Stimulated activated CD4-positive, alpha-beta T cell treated with anti-CD3 and anti-CD28 coated beads, Interleukin-15, amount 100 ng/mL, for 48 hours (primary cell): ENCODE results near the gene EXOSC10.

ENCODE experiments used
- DNase-seq, 2 donors: peaks; one replicate each; pipeline ENCODE4 v3.0.0-alpha.2; 2020; ENCODE audit warnings: low read depth in 2 of 2

The EXOSC10 gene

GRCh38 chr1:11099310-11100148 lies at the start of gene EXOSC10:
Gene EXOSC10, minus strand, starts transcription at chr1:11099869. Its CDS starts 38 bp downstream, at chr1:11099831.
- DNase-seq = peak; percentile 90 to 92

- no peak for DNase-seq
These were observed 47.6 kb upstream of the EXOSC10 start for GRCh38 chr1:11147197-11147770.

GRCh38 chr1:11145741-11146140 lies 46.1 kb upstream of the EXOSC10 start:
- DNase-seq = no peak

- no peak for DNase-seq
These were observed 45.0 kb upstream of the EXOSC10 start for GRCh38 chr1:11144570-11145256.

GRCh38 chr1:11143907-11144306 lies 44.2 kb upstream of the EXOSC10 start:
- DNase-seq = no peak

- no peak for DNase-seq
These were observed 43.7 kb upstream of the EXOSC10 start for GRCh38 chr1:11143401-11143800.

- no peak for DNase-seq
These were observed 43.1 kb upstream of the EXOSC10 start for GRCh38 chr1:11142618-11143391.

- DNase-seq = no peak
These were observed 39.3 kb upstream of the EXOSC10 start for GRCh38 chr1:11138952-11139351.

GRCh38 chr1:11138029-11138428 lies 38.4 kb upstream of the EXOSC10 start:
- DNase-seq = no peak

GRCh38 chr1:11134898-11135266 lies 35.2 kb upstream of the EXOSC10 start:
- no peak for DNase-seq

GRCh38 chr1:11134251-11134897 lies 34.7 kb upstream of the EXOSC10 start:
- no peak for DNase-seq

- no peak for DNase-seq
These were observed 33.1 kb upstream of the EXOSC10 start for GRCh38 chr1:11132563-11133293.

GRCh38 chr1:11131816-11132215 lies 32.1 kb upstream of the EXOSC10 start:
- no peak for DNase-seq

- DNase-seq = no peak
These were observed 30.7 kb upstream of the EXOSC10 start for GRCh38 chr1:11130406-11130805.

GRCh38 chr1:11129649-11130390 lies 30.2 kb upstream of the EXOSC10 start:
- DNase-seq = no peak

GRCh38 chr1:11126569-11126968 lies 26.9 kb upstream of the EXOSC10 start:
- DNase-seq = no peak

- DNase-seq = no peak
These were observed 26.3 kb upstream of the EXOSC10 start for GRCh38 chr1:11125931-11126330.

GRCh38 chr1:11124965-11125364 lies 25.3 kb upstream of the EXOSC10 start:
- no peak for DNase-seq

- DNase-seq = no peak
These were observed 16.6 kb upstream of the EXOSC10 start for GRCh38 chr1:11116318-11116717.

- DNase-seq = no peak
These were observed 15.3 kb upstream of the EXOSC10 start for GRCh38 chr1:11114966-11115365.
